NCI-H1105 (cell line): ENCODE data around the gene DNASE1L2.
A peak's percentile ranks its signal among the peaks of the same experiment; 100 is the strongest.
"Not testable (repeated sequence)": the region's sequence is repeated elsewhere in the genome, so short reads cannot be mapped to it uniquely, and the experiment has no call there.

Experiments used
- DNase-seq: peaks from one replicate; lab custom pipeline; 2025; lab: John Stamatoyannopoulos, UW

Gene DNASE1L2

DNA sequence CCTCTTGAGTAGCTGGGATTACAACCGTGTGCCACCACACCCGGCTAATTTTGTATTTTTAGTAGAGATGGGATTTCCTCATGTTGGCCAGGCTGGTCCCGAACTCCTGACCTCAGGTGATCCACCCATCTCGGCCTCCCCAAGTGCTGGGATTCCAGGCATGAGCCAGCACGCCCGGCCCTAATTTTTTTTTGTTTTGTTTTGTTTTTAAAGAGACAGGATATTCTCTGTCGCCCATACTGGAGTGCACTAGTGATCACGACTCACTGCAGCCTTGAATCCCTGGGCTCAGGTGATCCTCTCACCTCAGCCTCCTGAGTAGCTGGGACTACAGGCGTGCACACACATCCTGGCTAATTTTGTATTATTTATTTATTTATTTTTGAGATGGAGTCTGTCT, 4.1 kb downstream of the DNASE1L2 start:
- not testable (repeated sequence) for DNase-seq

DNA sequence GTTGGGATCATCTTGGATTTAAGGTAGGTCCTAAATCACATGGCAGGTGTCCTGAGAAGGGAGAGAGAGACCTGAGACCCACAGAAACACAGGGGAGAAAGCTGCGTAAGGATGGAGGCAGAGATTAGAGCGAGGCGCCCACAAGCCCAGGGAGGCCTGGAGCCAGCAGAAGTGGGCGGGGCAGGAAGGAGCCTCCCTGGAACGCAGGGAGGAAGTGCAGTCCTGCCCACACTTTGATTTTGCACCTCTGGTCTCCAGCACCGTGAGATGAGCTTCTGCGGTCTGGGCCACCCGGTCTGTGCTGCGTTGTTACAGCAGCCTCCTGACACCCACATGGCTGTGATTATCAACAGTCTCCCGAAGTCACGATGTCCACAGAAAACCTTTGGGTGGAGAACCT, 6.4 kb downstream of the DNASE1L2 start:
- DNase-seq = no peak

DNA sequence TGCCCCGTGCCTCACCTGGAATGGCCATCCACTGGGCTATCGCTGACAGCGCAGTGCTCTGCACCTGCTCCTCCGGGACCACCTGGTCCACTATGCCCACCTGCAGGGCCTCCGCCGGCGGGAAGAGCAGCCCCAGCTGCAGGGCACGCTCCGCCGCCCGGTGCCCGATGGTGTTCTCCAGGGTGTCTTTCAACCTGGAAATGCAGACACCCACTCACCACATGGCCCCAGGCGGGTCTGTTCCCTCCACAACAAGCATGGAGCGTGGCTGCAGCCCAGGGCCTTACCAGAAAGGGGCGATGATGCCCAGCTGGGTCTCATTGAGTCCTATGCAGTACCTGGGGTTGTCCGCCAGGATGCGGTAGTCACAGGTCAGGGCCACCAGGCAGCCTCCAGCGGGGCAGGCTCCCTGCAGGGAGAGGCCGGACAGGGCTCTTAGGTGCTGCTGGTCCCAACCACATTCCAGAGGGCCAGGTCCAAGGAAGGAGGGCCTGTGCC, 6.8 kb downstream of the DNASE1L2 start:
- no peak for DNase-seq

DNA sequence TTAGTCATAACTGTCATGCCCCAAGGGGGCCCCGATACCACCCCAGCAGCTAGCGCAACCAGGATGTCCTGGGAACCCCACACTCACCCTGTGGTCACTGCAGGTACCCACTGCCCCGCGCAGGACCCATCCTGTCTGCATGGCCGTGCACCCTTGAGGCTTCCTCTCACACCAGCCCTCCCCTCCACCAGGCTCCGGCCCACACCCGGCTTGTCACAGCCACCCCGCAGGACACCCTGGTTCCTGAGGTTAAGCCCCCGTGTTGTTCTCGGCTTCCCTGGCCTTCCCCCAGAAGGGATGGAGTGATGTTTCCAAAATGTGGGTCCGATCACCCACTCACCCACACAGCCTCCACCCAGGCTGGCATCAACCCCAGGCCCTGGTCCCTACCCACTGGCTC, 7.5 kb downstream of the DNASE1L2 start:
- no peak for DNase-seq

DNA sequence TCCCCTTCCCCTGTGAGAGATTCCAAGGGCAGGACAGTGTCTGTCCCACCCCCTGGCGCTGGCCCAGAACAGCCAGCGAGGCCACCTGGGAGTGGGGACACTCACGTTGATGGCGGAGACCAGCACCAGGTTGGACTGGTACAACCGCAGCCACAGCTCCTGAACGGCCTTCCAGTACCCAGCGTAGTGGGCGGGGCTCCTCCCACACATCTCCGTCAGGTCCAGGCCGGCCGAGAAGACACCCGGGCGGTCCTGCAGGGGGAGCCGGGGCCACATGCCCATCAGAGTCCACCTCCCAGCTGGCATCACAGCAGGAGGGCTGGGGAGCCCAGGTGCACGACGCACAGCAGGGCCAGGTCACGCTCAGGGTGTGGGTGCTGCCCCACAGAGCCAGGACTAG, 8.1 kb downstream of the DNASE1L2 start:
- no peak for DNase-seq

DNA sequence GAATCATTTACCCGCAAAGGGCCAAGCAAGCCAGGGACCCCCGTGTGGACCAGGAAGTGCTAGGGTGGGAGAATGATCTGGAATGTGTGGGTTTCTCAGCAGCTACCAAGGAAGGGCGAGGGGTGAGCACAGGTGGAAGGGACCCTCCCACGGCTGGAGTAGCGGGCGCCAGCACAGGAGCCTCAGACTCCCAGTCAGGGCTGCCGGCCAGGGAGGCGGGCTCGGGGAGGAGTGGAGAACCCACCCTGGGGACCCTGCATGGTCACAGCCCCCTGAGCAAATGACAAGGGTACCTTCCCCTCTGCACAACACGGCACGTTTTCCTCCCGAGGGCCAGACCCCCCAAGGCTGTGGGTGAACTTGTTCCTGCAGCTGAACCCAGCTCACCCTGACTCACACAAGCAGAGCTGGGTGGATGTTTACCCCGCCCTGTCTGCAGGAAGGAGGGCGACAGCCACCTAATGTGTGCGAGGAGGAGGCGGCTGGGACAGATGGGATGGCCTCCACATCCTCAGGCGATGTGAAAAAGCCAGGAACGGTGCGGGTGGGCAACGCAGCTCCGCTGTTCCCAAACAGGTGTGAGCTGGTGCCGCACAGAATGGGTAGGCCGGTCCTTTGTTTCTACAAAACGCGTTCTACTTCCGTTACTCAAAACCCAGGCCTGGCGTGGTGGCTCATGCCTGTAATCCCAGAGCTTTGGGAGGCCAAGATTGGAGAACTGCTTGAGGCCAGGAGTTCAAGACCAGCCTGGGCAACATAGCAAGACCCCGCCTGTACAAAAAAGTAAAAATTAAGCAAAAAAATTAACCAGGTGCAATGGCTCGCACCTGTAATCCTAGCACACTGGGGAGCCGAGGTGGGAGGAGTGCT, 8.9 kb downstream of the DNASE1L2 start:
- no peak for DNase-seq

DNA sequence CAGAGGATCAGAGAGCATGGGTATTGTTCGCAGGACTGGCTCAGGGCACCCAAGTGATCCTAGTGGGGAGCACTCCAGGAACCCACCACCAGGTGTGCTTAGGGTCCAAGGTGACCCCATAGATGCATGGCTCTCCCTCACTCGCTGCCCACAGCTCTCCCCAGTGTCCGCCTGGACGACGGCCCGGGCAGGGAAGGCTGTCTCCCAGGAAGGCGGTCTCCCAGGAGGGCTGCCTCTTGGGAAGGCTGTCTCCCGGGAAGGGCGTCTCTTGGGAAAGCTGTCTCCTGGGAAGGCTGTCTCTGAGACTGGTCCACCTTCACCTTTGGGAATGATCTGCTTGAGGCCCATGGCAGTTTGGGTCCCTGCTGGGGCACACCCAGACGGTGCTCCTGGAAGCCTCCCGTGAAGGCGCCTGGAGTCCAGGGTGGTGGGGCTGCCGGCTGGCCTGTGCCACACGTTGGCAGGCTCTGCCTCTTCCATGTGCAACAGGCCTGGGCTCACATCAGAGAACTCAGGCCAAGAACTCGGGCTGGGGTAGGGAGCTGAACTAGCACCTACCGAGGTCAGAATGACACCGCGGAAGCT, 10.1 kb downstream of the DNASE1L2 start:
- no peak for DNase-seq

DNA sequence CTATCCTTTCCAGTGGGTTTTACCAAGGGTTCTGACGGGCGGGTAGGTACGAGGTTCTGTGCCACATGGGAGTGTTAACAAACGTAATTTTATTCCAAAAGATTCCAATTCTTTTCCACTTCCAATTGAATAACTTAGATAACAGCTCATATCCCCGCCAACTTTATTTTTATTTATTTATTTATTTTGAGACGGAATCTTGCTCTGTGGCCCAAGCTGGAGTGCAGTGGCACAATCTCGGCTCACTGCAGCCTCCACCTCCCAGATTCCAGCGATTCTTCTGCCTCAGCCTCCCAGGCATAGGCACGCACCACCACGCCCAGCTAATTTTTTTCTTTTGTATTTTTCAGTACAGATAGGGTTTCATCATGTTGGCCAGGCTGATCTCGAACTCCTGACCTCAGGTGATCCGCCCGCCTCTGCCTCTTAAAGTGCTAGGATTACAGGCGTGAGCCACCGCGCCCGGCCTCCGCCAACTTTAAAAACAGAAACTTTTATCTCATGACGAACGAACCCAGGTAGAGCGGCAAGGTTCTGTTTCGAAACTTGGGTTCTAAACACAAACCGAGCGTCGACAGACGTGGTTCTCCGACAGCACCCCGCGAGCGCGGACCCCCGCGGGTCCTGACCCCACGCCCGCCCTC, 14.5 kb downstream of the DNASE1L2 start:
- no peak for DNase-seq

DNA sequence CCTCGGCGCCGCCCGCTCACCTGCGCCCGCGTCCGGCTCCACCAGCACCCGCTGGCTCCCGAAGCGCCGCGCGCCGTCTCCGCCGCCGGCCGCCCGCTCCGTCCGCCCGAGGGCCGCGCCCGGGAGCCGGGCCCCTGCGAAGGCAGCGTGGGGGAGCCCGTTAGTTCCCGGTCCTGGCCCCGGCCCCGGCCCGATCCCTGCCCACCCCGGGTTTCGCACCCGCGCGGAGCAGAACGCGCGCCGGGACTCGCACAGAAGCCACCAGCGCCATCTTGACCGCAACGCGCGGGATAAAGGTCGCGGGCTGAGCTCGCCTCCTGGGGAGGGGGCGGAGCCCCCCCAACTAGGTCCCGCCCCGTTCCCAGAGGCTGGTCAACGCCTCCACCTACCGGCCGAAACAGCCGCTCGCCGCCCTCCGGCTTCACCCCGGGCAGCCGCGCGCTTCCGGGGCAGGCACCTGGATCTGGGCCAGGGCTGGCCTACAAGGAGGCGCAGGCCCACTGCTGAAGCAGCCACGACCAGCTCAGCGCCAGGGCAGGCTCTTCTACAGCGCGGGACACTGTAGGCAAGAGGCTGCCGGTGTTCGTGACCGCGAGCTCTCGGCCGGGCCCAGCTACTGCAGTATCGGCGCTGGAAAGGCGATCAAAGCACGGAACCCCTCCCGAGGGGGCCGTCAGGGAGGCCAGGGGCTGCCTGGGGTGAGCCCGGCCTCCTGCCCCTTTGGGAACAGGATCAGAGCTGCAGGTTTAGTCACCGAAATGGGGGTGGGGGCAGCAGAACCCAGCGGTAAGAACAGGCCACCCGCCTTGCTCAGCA, 15.3 kb downstream of the DNASE1L2 start, which contains the start of gene ECI1:
ECI1 (minus strand) TSS at position 292 of the 816 bp plus-strand sequence; CDS start at position 271, 21 bp downstream.
- DNase-seq = peak; percentile 79

DNA sequence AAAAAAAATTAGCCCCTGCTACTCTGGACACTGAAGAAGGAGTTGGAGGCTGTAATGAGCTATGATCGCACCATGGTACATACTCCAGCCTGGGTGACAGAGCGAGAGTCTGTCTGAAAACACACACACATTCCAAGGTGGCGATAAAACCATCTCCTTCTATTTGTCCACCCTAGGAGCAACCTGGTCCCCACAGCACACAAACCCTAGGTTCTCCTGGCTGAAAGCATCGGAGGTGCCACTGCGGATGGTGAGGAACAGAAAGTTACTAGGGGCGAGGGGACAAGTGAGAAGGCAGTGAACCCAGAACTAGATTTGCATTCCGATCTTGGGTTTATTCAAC, 16.5 kb downstream of the DNASE1L2 start:
- DNase-seq = no peak

DNA sequence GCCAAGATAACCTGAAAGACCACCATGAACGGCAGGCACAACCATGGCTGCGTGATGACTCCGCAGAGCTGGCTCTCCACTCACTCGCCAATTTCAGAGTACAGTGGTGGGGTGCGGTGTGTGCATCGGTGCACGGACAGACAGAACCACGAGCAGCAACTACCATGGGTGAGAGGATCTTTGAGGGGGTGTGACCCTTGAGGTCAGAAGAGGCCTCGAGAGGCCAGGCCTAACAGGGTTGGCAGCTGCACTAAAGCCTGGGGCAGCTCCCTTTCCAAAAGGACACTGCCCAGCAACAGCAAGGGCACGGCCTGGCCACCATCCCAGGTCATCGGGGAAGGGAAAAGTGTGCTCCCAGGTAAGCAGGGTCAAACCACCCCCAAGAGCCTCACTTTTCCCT, 17.0 kb downstream of the DNASE1L2 start:
- DNase-seq = no peak

DNA sequence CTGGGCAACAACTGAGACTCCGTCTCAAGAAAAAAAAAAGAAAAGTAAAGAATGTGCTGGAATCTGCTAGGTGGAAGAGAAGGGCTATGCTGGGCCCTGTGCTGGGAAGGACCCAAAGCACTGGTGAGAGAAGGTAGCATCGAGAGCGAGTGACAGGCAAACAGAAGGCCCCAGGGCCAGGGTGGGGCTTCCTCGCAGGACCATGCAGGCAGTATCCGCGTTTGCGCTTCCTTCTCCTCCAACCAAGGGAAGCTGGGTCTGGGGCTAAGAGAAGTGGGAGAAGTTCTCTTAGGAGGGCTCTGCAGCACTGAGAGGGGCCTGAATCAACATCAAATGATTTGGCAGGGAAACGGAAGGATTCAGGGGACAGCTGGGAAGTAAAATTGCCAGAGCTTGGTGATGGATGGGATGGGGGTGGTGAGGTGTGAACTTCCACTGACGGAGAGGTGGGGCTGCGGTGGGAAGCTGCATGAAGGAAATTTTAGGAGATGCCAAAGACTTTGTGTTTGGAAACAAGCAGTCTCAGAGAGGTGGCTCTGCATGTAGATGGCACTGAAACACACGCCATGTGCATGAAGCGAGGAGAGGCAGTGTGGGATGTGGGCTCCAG, 20.4 kb downstream of the DNASE1L2 start:
- no peak for DNase-seq

DNA sequence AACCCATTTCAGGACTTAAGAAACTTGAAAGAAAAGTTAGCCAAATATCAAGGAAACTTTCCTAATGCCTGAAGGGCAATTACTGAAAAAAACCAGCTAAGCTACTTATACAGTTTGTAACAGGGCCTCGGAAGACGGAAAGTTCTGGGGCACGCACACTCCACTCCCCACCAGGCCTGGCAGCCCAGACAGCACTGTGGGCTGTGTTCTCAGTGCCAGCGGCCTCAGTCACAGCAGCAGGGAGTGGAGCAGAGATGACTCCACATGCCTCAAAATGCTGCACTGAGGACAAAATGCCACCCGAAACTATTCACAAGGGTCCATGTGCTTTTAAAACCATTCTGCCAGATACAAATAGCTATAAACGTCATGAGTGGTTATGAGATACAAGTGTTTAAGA, 21.5 kb downstream of the DNASE1L2 start:
- DNase-seq = no peak

DNA sequence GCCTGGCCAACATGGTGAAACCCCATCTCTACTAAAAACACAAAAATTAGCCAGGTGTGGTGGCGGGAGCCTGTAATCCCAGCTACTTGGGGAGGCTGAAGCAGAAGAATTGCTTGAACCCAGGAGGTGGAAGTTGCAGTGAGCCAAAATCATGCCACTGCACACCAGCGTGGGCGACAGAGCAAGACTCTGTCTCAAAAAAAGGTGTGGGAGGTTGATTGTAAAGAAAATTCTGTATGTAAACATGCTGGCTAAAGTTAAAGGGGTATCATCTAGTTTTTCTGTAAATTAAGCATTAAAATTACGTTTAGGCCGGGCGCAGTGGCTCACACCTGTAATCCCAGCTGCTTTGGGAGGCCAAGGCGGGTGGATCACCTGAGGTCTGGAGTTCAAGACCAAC, 22.3 kb downstream of the DNASE1L2 start:
- DNase-seq = not testable (repeated sequence)

DNA sequence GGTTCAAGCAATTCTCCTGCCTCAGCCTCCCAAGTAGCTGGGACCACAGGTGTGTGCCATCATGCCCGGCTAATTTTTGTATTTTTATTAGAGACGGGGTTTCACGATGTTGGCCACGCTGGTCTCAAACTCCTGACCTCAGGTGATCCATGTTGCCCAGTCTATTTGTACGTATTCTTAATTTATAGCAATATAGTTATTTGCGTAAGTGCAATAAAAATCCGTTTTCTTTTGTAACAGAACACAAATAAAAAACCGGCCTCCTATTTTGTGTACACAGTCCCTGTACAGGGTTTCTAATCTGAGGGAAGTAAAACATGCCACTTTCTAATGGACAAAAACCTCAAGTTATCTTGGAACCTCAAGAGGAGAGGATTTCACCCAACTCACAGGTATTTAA, 24.0 kb downstream of the DNASE1L2 start:
- no peak for DNase-seq

DNA sequence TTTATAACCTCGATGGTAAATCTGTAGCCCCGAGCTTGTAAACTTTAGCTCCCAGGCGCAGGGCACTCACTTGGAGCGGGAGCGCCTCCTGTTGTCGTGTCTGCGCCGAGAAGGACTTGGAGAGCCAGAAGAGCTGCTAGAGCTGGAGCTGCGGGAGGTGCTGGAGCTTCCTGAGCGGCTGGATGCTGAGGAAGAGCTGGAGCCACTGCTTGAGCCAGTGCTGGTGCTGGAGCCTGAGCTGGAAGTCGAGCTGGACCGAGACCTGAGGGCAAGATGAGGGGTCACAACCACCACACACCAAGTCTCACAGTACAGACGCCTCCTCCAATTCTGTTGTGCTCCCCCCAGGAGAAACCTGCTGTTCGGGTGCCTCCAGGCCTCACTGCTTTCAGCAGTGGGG, 26.8 kb downstream of the DNASE1L2 start:
- DNase-seq = not testable (repeated sequence)

DNA sequence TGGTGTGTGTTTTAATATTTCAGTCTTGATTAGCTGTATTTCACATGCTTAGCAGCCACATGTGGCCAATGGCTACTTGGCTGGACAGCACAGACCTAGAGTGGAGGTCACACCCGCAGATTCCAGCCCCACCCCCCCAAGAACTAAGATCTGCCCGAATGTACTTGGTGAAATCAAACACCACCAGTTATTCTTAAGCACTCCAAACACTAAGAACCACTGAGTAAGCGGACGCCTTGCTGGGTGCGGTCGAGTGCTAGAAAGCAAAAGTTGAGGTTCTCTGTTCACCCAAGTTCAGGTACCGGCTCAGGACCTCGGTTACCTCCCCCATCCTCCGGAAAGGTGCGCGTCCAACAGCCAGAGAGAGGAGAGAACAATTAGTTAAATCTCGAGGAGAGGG, 30.6 kb downstream of the DNASE1L2 start:
- DNase-seq = not testable (repeated sequence)

DNA sequence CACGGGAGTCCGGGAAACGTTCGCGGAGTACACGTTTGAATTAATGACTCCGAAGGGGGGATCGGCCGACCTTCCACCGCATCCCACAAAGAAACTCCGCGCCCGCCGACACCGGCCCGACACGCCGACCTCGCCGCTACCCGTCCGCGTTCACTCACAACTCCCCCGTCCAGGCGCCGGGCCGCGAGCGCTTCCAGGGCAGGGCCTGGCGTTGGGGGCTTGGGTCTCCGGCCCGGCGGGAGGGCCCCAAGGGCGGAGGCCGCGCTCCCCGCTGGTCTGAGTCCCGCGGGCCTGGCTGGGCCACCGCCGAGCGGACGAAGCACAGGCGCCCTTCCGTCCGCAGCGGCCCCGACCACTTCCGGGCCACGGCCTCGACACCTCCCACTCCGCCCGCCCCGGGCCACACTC, 31.3 kb downstream of the DNASE1L2 start:
- DNase-seq = not testable (repeated sequence)

DNA sequence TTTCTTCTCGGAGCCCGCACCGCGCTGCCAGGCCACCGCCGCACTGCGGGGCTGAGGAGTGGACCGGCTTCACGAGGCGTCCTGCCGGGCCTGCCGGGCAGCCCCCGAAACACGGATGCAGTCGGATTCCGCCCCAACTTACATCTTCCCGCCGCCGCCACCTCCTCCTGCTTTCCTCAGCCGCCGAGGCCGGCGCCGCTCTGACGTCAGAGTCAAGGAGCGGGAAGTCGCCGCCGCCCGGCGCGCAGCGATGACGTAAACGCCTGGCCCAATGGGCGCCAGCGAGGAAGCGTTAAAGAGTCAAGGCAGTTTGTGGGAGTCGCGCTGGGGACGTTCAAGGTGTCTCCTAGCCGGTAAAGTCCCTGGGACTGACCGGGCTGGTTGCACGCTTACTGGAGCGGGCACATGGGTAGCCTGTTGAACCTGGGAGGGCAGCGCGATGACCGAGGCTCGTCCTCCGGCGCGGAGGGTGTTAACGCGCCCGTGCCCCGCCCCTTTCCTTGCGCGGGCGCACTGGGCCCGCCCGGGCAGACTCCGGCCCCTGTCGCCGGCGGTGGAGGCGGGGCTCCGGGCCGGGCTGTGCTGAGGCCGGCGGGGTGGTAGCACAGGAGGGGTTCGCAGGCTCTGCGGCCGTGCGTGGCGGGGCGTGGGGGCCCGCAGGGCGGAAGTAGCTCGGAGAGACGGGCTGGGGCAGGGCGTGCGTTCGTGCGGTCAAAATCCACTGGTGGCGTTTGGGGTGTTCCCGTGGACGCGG, 31.8 kb downstream of the DNASE1L2 start, which contains the start of gene RNPS1:
RNPS1 (minus strand) TSS at position 214 of the 754 bp plus-strand sequence. CDS start 3,483 bp downstream, outside the sequence.
- peak; percentile 76 for DNase-seq

DNA sequence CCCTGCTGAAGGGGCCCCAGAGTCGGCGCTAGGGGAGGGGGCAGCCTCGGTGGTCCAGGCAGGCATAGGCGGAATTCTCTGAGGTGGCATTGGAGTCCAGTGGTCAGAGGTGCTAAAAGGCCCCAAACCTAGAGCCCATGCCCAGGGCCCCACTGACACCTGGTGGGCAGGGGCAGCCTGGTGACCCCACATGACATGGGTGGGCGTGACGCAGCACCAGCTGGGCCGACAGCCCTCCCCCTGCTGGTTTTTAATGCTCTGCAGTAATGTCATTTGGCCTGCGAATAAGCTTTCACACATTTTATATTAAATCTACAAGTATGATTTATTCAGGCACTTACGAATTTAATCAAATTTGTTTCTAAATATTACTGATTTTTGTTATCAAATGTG, 33.8 kb downstream of the DNASE1L2 start:
- DNase-seq = no peak
